KMS-11 (cell line): ENCODE data around the gene COL25A1.
A peak's percentile ranks its signal among the peaks of the same experiment; 100 is the strongest.

ENCODE experiments used
- H2AFZ ChIP-seq: fragments of 200-600 bp; sonication (generic); 2 replicates; pipeline ENCODE4 v1.6.1; 2016; ENCODE audit warnings: antibody characterized with exemption, mixed run types, low read depth
- H3K27ac ChIP-seq: fragments of 200-600 bp; sonication (generic); 2 replicates; pipeline ENCODE4 v1.6.1; 2016; ENCODE audit warnings: mild to moderate bottlenecking, mixed run types
- H3K27me3 ChIP-seq: fragments of 200-600 bp; sonication (generic); 2 replicates; pipeline ENCODE4 v1.6.1; 2017; ENCODE audit warnings: mild to moderate bottlenecking, low read depth, mixed run types, moderate library complexity; ENCODE audit not compliant: insufficient read depth
- H3K36me3 ChIP-seq: fragments of 200-600 bp; sonication (generic); 2 replicates; pipeline ENCODE4 v1.6.1; 2017; ENCODE audit warnings: mild to moderate bottlenecking, mixed run types; ENCODE audit not compliant: insufficient read depth
- H3K4me1 ChIP-seq: fragments of 200-600 bp; sonication (generic); 2 replicates; pipeline ENCODE4 v1.6.1; 2016; ENCODE audit warnings: mild to moderate bottlenecking, low read depth, mixed run types; ENCODE audit not compliant: poor library complexity, severe bottlenecking
- H3K4me2 ChIP-seq: fragments of 200-600 bp; sonication (generic); 2 replicates; pipeline ENCODE4 v1.7.0; 2016; ENCODE audit warnings: mild to moderate bottlenecking, mixed run types
- H3K4me3 ChIP-seq: fragments of 200-600 bp; sonication (generic); IDR thresholded peaks from 2 replicates; pipeline ENCODE4 v1.6.1; 2017; ENCODE audit warnings: low read depth, low read length, mixed read lengths; ENCODE audit not compliant: insufficient read depth
- H3K79me2 ChIP-seq: fragments of 200-600 bp; sonication (generic); 2 replicates; pipeline ENCODE4 v1.6.1; 2016; ENCODE audit warnings: low read depth, mixed run types; ENCODE audit not compliant: insufficient read depth
- H3K9ac ChIP-seq: fragments of 200-600 bp; sonication (generic); 2 replicates; pipeline ENCODE4 v1.6.1; 2016; ENCODE audit warnings: mild to moderate bottlenecking, mixed run types
- H4K20me1 ChIP-seq: fragments of 200-600 bp; sonication (generic); 2 replicates; pipeline ENCODE4 v1.6.1; 2016; ENCODE audit warnings: mild to moderate bottlenecking, mixed run types; ENCODE audit not compliant: insufficient read depth
- TF ChIP-seq, protein P1 (sequence below): fragments of 200-600 bp; sonication (generic); conservative IDR thresholded peaks from 2 replicates; pipeline ENCODE4 v1.6.1; 2017; ENCODE audit warnings: low read depth, mild to moderate bottlenecking, antibody characterized with exemption, low read length, moderate library complexity, mixed read lengths

Gene COL25A1

GRCh38 chr4:109303140-109303496, 660 bp upstream of the COL25A1 start:
- Histone ChIP-seq H3K4me3 (no peak overlapping the region), H3K36me3 (no peaks in the 10 kb centered on the region), H3K9ac (no peak overlapping the region), H3K4me2 (peak overlapping the region; percentile 48; the same call in 1 of the 2 replicates), H3K4me1 (peaks cover 8% of the 10 kb centered on the region), H3K27ac (no peak overlapping the region), H3K27me3 (no peaks in the 10 kb centered on the region), H2AFZ (peak overlapping the region; percentile 80), H4K20me1 (0 out of 2 replicates have a peak, but pooled peaks cover 3% of the 10 kb centered on the region), H3K79me2 (no peaks in the 10 kb centered on the region)
- TF ChIP-seq, protein P1, sequence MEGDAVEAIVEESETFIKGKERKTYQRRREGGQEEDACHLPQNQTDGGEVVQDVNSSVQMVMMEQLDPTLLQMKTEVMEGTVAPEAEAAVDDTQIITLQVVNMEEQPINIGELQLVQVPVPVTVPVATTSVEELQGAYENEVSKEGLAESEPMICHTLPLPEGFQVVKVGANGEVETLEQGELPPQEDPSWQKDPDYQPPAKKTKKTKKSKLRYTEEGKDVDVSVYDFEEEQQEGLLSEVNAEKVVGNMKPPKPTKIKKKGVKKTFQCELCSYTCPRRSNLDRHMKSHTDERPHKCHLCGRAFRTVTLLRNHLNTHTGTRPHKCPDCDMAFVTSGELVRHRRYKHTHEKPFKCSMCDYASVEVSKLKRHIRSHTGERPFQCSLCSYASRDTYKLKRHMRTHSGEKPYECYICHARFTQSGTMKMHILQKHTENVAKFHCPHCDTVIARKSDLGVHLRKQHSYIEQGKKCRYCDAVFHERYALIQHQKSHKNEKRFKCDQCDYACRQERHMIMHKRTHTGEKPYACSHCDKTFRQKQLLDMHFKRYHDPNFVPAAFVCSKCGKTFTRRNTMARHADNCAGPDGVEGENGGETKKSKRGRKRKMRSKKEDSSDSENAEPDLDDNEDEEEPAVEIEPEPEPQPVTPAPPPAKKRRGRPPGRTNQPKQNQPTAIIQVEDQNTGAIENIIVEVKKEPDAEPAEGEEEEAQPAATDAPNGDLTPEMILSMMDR: no peak

DNA sequence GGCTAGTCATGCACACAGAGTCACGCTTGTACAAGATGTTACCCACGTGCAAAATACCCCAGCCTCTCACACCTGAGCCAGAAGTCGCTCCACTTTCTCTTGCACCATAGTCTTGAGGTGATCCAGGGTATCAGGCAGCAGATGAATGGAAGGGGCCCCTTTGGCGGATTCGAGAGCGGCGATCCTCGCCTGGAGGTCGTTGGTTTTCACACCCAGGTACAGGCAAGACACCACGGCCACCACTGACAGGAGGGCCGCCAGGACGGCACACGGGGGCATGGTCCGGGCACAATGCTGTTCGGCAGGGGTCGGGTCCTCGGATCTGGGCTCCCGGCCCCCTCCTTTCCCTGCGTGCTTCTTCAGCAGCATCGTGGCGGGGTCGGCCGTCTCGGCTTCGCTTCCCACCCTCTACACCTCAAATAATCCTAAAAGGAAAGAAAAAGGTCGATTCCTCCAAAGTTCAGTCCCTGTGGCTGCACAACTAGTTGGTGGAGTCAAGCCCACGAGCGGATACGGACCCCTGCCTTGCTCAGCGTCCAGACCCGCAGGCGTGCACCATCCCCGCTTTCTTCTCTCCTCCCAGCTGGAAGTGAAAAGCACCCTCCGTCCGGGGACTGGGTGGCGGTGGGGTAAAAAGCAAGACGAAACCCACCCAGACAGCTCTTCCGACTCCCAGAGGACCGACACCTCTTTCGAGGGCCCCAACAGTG, 652 bp downstream of the COL25A1 start:
- H2AFZ ChIP-seq: peak overlapping the region; percentile 80
- H3K36me3 ChIP-seq: no peaks in the 10 kb centered on the region
- H3K27ac ChIP-seq: no peak overlapping the region
- peak overlapping the region; percentile 48 for H3K4me2 ChIP-seq
- H3K9ac ChIP-seq: peak overlapping the region; percentile 24; the same call in 1 of the 2 replicates
- no peak overlapping the region for H3K4me3 ChIP-seq
- H4K20me1 ChIP-seq: 0 out of 2 replicates have a peak, but pooled peaks cover 3% of the 10 kb centered on the region
- no peaks in the 10 kb centered on the region for H3K79me2 ChIP-seq
- no peaks in the 10 kb centered on the region for H3K27me3 ChIP-seq
- peaks cover 10% of the 10 kb centered on the region for H3K4me1 ChIP-seq
- TF ChIP-seq, protein P1: no peak

DNA sequence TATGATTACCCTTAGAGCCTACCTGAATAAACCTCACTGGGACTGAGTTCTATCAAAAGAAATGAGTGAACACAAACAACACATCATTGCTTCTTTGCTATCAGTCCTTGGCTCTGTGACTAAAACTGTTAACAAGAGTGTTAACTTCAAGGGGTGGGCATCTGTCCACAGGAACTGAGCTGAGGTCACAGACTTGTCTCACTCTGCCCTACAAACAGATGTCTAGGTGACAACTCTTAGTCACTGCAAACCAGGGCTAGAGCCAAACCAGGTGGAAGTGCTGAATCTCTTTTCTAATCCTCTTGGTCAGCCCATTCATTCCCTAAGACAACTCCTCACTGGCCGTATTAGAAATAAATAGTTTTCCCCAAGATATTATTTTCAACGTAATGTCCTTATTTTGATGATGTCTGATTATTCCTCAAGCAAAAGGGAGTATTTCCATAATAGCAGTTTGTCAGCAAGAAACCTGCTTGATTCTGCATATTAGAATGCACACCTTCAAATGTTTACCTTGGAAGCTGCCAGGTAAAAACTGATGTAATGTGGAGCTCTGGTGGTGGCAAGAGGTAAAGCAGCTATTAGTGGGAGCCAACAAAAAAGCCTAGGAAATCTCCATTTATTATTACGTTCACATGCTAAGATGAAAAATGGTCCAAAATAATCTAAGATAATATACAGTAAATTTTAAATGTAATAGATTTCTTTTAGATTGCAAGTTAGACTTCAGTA, 4.0 kb downstream of the COL25A1 start:
- Histone ChIP-seq H3K9ac (no peak overlapping the region), H3K36me3 (no peaks in the 10 kb centered on the region), H3K27ac (no peak overlapping the region), H3K4me1 (peaks cover 10% of the 10 kb centered on the region), H3K79me2 (no peaks in the 10 kb centered on the region), H3K4me2 (no peak overlapping the region), H2AFZ (no peak overlapping the region), H3K27me3 (no peaks in the 10 kb centered on the region), H3K4me3 (no peak overlapping the region), H4K20me1 (0 out of 2 replicates have a peak, but pooled peaks cover 3% of the 10 kb centered on the region)
- TF ChIP-seq, protein P1: peak; percentile 84

DNA sequence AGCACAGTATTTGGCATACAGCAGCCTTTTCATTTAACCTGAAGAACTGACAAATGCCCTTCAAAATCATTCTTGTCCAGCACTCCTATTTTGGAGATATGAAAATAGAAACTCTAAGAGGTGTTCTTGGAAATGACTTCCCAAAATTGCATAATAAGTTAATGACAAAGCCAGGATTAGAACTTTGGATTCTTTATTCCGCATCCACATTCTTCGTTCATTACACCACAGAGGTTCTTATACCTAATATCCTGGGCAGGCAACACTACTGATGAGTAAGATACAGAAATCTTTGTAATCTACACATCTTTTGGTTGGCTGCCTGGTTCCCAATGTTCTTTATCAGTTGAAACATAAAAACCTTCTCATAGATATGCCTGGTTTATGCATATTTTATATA, 5.9 kb downstream of the COL25A1 start:
- no peak overlapping the region for H2AFZ ChIP-seq
- 0 out of 2 replicates have a peak, but pooled peaks cover 3% of the 10 kb centered on the region for H4K20me1 ChIP-seq
- peaks cover 10% of the 10 kb centered on the region for H3K4me1 ChIP-seq
- no peak overlapping the region for H3K4me3 ChIP-seq
- no peak overlapping the region for H3K27ac ChIP-seq
- H3K9ac ChIP-seq: no peak overlapping the region
- no peaks in the 10 kb centered on the region for H3K36me3 ChIP-seq
- no peaks in the 10 kb centered on the region for H3K79me2 ChIP-seq
- no peaks in the 10 kb centered on the region for H3K27me3 ChIP-seq
- TF ChIP-seq, protein P1: no peak
- no peak overlapping the region for H3K4me2 ChIP-seq
